ENCODE data around the gene ADAMTSL2. TPM values are rescaled to one million over a fixed set of nuclear protein-coding genes. Genes with fewer than 3 reads are reported as not detected.

The ADAMTSL2 gene
- polyA plus RNA-seq, 4 donors: 1.5 to 2.8 (median 2.2) TPM

GRCh38 chr9:133615606-133616188, 81.2 kb downstream of the ADAMTSL2 start:
- DNase-seq (ENCODE audit: low read depth in 4 of 4, low spot score in 2 of 4): no peak

GRCh38 chr9:133616643-133617405, 82.3 kb downstream of the ADAMTSL2 start:
- DNase-seq (ENCODE audit: low read depth in 4 of 4, low spot score in 2 of 4): no peak

GRCh38 chr9:133618726-133619125, 84.2 kb downstream of the ADAMTSL2 start:
- no peak for DNase-seq (ENCODE audit: low read depth in 4 of 4, low spot score in 2 of 4)

GRCh38 chr9:133619791-133620190, 85.3 kb downstream of the ADAMTSL2 start:
- no peak for DNase-seq (ENCODE audit: low read depth in 4 of 4, low spot score in 2 of 4)

GRCh38 chr9:133621725-133622267, 87.3 kb downstream of the ADAMTSL2 start:
- DNase-seq (ENCODE audit: low read depth in 4 of 4, low spot score in 2 of 4): no peak

- DNase-seq (ENCODE audit: low read depth in 4 of 4, low spot score in 2 of 4): no peak
Observed at GRCh38 chr9:133622555-133622954, 88.1 kb downstream of the ADAMTSL2 start.

Other genes starting within 250 kb of the ADAMTSL2 start
- gene SURF6, start 198.5 kb upstream of the ADAMTSL2 start, polyA plus RNA-seq (ENCODE audit: insufficient read length in 4 of 4): 10 to 100 TPM; 27.2 to 38.2 (median 32.2) TPM
- 10 to 100 TPM; 25.7 to 34.8 (median 30.6) TPM for gene MED22, start 186.6 kb upstream of the ADAMTSL2 start, polyA plus RNA-seq (ENCODE audit: insufficient read length in 4 of 4)
- gene RPL7A, start 186.5 kb upstream of the ADAMTSL2 start, polyA plus RNA-seq (ENCODE audit: insufficient read length in 4 of 4): 1,000 to 10,000 TPM; 2,281 to 2,842 (median 2,604) TPM
- 10 to 100 TPM; 34.5 to 46.9 (median 43.5) TPM for gene SURF1, start 178.2 kb upstream of the ADAMTSL2 start, polyA plus RNA-seq (ENCODE audit: insufficient read length in 4 of 4)
- 10 to 100 TPM; 21.6 to 28.6 (median 24.5) TPM for gene SURF2, start 178.2 kb upstream of the ADAMTSL2 start, polyA plus RNA-seq (ENCODE audit: insufficient read length in 4 of 4)
- 100 to 1,000 TPM; 161 to 180 (median 171) TPM for gene SURF4, start 158.6 kb upstream of the ADAMTSL2 start, polyA plus RNA-seq (ENCODE audit: insufficient read length in 4 of 4)
- 1 to 10 TPM; 3.1 to 6.4 (median 4.8) TPM for gene STKLD1, start 158.3 kb upstream of the ADAMTSL2 start, polyA plus RNA-seq (ENCODE audit: insufficient read length in 4 of 4)
- 10 to 100 TPM; 27.7 to 33.4 (median 32.5) TPM for gene REXO4, start 116.7 kb upstream of the ADAMTSL2 start, polyA plus RNA-seq (ENCODE audit: insufficient read length in 4 of 4)
- gene ADAMTS13, start 112.3 kb upstream of the ADAMTSL2 start, polyA plus RNA-seq (ENCODE audit: insufficient read length in 4 of 4): 10 to 100 TPM in 2 of 4 donors, 1 to 10 TPM in 2; 6.1 to 14.4 (median 11.7) TPM
- 10 to 100 TPM; 24.9 to 40.7 (median 33.4) TPM for gene CACFD1, start 74.7 kb upstream of the ADAMTSL2 start, polyA plus RNA-seq (ENCODE audit: insufficient read length in 4 of 4)
- gene SLC2A6, start 55.6 kb upstream of the ADAMTSL2 start, polyA plus RNA-seq (ENCODE audit: insufficient read length in 4 of 4): 1 to 10 TPM in 3 of 4 donors, under 1 TPM in 1; 0.93 to 1.7 (median 1.7) TPM
- not detected for gene MYMK, start 9.7 kb upstream of the ADAMTSL2 start, polyA plus RNA-seq (ENCODE audit: insufficient read length in 4 of 4)
- under 1 TPM in 2 of 4 donors, not detected in 2; 0.31 to 0.51 TPM for gene FAM163B, start 74.7 kb downstream of the ADAMTSL2 start, polyA plus RNA-seq (ENCODE audit: insufficient read length in 4 of 4)
- 1 to 10 TPM in 2 of 4 donors, under 1 TPM in 2; 0.51 to 1.6 (median 1.1) TPM for gene DBH, start 101.7 kb downstream of the ADAMTSL2 start, polyA plus RNA-seq (ENCODE audit: insufficient read length in 4 of 4)
- 10 to 100 TPM; 10.4 to 15.3 (median 10.9) TPM for gene SARDH, start 203.6 kb downstream of the ADAMTSL2 start, polyA plus RNA-seq (ENCODE audit: insufficient read length in 4 of 4)

Data from left renal cortex interstitium (tissue), 4 donors.